HG02610 (cell line): ENCODE data around the gene LRIT2.

Experiments used
- ATAC-seq: cut with Tn5 transposase; IDR thresholded peaks from one replicate; pipeline ENCODE4 v1.9.1; 2021; ENCODE audit warnings: mild to moderate bottlenecking, moderate library complexity; ENCODE audit not compliant: unreplicated experiment

The LRIT2 gene

GRCh38 chr10:84243759-84244158, 18.4 kb upstream of the LRIT2 start:
- no peak for ATAC-seq

- ATAC-seq: no peak
Measured at GRCh38 chr10:84241185-84241790, 15.9 kb upstream of the LRIT2 start, which contains the start of gene LRIT1. Gene LRIT1 (minus strand): TSS chr10:84241546. CDS start chr10:84241439, 107 bp downstream.

- ATAC-seq: no peak
Measured at GRCh38 chr10:84238909-84239308, 13.6 kb upstream of the LRIT2 start.

- ATAC-seq: no peak
Measured at GRCh38 chr10:84237199-84238051, 12.1 kb upstream of the LRIT2 start.

- ATAC-seq: no peak
Measured at GRCh38 chr10:84236807-84237198, 11.5 kb upstream of the LRIT2 start.

- ATAC-seq: no peak
Measured at GRCh38 chr10:84235096-84235495, 9.8 kb upstream of the LRIT2 start.

GRCh38 chr10:84234479-84234878, 9.1 kb upstream of the LRIT2 start:
- ATAC-seq: no peak

- no peak for ATAC-seq
Measured at GRCh38 chr10:84233940-84234339, 8.6 kb upstream of the LRIT2 start.

- ATAC-seq: no peak
Measured at GRCh38 chr10:84232376-84232775, 7.0 kb upstream of the LRIT2 start.

GRCh38 chr10:84230359-84230758, 5.0 kb upstream of the LRIT2 start:
- no peak for ATAC-seq

- no peak for ATAC-seq
Measured at GRCh38 chr10:84227810-84228209, 2.5 kb upstream of the LRIT2 start.

- no peak for ATAC-seq
Measured at GRCh38 chr10:84226616-84227015, 1.3 kb upstream of the LRIT2 start.

GRCh38 chr10:84224411-84225028, 824 bp downstream of the LRIT2 start:
- no peak for ATAC-seq

GRCh38 chr10:84221916-84222315, 3.4 kb downstream of the LRIT2 start:
- no peak for ATAC-seq

- ATAC-seq: no peak
Measured at GRCh38 chr10:84217746-84218145, 7.6 kb downstream of the LRIT2 start.

- ATAC-seq: no peak
Measured at GRCh38 chr10:84216834-84217233, 8.5 kb downstream of the LRIT2 start.

GRCh38 chr10:84214612-84215235, 10.6 kb downstream of the LRIT2 start:
- peak; percentile 68 for ATAC-seq

GRCh38 chr10:84214046-84214572, 11.2 kb downstream of the LRIT2 start:
- no peak for ATAC-seq

- ATAC-seq: no peak
Measured at GRCh38 chr10:84213076-84213475, 12.3 kb downstream of the LRIT2 start.

GRCh38 chr10:84212014-84212413, 13.3 kb downstream of the LRIT2 start:
- no peak for ATAC-seq

GRCh38 chr10:84211566-84211965, 13.8 kb downstream of the LRIT2 start:
- no peak for ATAC-seq
